ENCODE measurements around the gene PCDHB7.
A peak's percentile ranks its signal among the peaks of the same experiment; 100 is the strongest.

DNA sequence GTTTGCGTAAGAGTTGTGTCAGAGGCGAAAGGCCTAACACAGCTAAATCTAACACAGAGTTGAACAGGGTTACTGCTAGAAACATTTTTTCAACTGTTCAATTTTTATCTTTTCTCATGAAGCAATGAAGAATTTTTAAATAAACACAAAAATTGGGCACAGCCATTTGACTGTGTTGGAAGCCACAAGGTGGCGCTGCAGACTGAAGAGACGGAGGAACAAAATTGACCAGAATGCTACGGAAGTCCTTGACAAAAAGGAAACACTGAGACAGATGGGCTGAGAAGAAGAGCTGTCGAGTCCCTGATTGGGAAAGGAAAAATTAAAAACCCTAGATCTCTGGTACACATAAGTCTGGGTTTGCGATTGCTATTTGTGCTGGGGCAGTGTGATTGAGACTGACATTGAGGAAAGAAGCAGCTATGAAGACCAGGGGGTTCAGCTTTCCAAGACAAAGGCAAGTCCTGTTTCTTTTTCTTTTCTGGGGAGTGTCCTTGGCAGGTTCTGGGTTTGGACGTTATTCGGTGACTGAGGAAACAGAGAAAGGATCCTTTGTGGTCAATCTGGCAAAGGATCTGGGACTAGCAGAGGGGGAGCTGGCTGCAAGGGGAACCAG, 14.6 kb downstream of the PCDHB7 start, which contains the start of gene PCDHB9:
- TF ChIP-seq, protein P1, sequence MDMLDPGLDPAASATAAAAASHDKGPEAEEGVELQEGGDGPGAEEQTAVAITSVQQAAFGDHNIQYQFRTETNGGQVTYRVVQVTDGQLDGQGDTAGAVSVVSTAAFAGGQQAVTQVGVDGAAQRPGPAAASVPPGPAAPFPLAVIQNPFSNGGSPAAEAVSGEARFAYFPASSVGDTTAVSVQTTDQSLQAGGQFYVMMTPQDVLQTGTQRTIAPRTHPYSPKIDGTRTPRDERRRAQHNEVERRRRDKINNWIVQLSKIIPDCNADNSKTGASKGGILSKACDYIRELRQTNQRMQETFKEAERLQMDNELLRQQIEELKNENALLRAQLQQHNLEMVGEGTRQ (IDR thresholded peaks at IDR 0.05; ENCODE audit: low read depth, low read length): no peak
- TF ChIP-seq NFE2L2 (IDR thresholded peaks at IDR 0.05; ENCODE audit: low read depth, low read length) (no peak), MXI1 (IDR thresholded peaks at IDR 0.05; ENCODE audit: borderline replicate concordance, low read depth, low read length) (no peak), MAZ (IDR thresholded peaks at IDR 0.05; ENCODE audit: borderline replicate concordance, low read depth, low read length) (no peak), FOS (IDR thresholded peaks at IDR 0.05; ENCODE audit: low read depth, low read length) (no peak), CHD1 (IDR thresholded peaks at IDR 0.05; ENCODE audit: low read depth, low read length) (no peak), RAD21 (IDR thresholded peaks at IDR 0.05; ENCODE audit: low read length) (no peak), RFX5 (IDR thresholded peaks at IDR 0.05; ENCODE audit: low read depth, low read length) (no peak), POLR2A (IDR thresholded peaks at IDR 0.05; ENCODE audit: low read depth, low read length) (no peak), CEBPB (IDR thresholded peaks at IDR 0.05; ENCODE audit: low read depth, low read length) (no peak)
- TF ChIP-seq, protein P2, sequence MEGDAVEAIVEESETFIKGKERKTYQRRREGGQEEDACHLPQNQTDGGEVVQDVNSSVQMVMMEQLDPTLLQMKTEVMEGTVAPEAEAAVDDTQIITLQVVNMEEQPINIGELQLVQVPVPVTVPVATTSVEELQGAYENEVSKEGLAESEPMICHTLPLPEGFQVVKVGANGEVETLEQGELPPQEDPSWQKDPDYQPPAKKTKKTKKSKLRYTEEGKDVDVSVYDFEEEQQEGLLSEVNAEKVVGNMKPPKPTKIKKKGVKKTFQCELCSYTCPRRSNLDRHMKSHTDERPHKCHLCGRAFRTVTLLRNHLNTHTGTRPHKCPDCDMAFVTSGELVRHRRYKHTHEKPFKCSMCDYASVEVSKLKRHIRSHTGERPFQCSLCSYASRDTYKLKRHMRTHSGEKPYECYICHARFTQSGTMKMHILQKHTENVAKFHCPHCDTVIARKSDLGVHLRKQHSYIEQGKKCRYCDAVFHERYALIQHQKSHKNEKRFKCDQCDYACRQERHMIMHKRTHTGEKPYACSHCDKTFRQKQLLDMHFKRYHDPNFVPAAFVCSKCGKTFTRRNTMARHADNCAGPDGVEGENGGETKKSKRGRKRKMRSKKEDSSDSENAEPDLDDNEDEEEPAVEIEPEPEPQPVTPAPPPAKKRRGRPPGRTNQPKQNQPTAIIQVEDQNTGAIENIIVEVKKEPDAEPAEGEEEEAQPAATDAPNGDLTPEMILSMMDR (conservative IDR thresholded peaks at IDR 0.05; ENCODE audit: low read depth, low read length): peak; percentile 38

All from IMR-90 (cell line).